ENCODE results near the gene NPAS1. TPM values are rescaled to one million over a fixed set of nuclear protein-coding genes. Genes with fewer than 3 reads are reported as not detected.
A peak's percentile ranks its signal among the peaks of the same experiment; 100 is the strongest.
"Not testable (repeated sequence)": the region's sequence is repeated elsewhere in the genome, so short reads cannot be mapped to it uniquely, and the experiment has no call there.

NPAS1 gene
- total RNA-seq, 2 donors from 2014 or later, result 0.44 to 1.2 TPM

- ATAC-seq (no peak), DNase-seq (no peak)
- intact Hi-C loops (cut with DNase I), result no loop called here
Observed at GRCh38 chr19:47067215-47067847, 47.7 kb downstream of the NPAS1 start.

GRCh38 chr19:47068246-47068645 lies 48.6 kb downstream of the NPAS1 start:
- ATAC-seq, result no peak
- DNase-seq, result no peak
- intact Hi-C loops (cut with DNase I), result no loop called here

- intact Hi-C loops (cut with DNase I), result no loop called here
- DNase-seq (no peak), ATAC-seq (no peak)
Observed at GRCh38 chr19:47068876-47069406, 49.3 kb downstream of the NPAS1 start.

GRCh38 chr19:47069795-47070194 lies 50.2 kb downstream of the NPAS1 start:
- no peak for DNase-seq
- ATAC-seq, result no peak
- intact Hi-C loops (cut with DNase I), result no loop called here

GRCh38 chr19:47070756-47071155 lies 51.1 kb downstream of the NPAS1 start:
- ATAC-seq (no peak), DNase-seq (no peak)
- intact Hi-C loops (cut with DNase I), result no loop called here

GRCh38 chr19:47071731-47072130 lies 52.1 kb downstream of the NPAS1 start:
- ATAC-seq, result no peak
- intact Hi-C loops (cut with DNase I), result no loop called here

GRCh38 chr19:47072323-47072722 lies 52.7 kb downstream of the NPAS1 start:
- DNase-seq (no peak), ATAC-seq (no peak)
- intact Hi-C loops (cut with DNase I), result no loop called here

More at GRCh38 chr19:47071731-47072130, 52.1 kb downstream of the NPAS1 start:
- DNase-seq, result no peak

DNA sequence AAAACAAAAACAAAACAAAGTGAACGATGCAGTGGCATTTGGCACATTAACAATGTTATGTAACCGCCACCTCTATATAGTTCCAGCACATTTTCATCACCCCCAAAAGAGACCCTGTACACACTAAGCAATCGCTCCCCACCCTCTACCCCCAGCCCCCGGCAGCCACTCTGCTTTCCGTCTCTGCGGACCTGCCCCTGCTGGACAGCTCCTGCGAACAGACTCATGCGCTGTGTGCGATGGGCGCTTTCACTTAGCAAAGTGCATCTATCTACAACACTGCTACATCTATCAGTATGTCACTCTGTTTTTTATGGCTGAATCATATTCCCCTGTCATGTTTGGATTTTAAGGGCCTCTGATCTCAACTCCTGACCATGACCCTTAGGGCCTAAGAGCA lies 53.9 kb downstream of the NPAS1 start:
- intact Hi-C loops (cut with DNase I), result no loop called here
- ATAC-seq (no peak), DNase-seq (no peak)

DNA sequence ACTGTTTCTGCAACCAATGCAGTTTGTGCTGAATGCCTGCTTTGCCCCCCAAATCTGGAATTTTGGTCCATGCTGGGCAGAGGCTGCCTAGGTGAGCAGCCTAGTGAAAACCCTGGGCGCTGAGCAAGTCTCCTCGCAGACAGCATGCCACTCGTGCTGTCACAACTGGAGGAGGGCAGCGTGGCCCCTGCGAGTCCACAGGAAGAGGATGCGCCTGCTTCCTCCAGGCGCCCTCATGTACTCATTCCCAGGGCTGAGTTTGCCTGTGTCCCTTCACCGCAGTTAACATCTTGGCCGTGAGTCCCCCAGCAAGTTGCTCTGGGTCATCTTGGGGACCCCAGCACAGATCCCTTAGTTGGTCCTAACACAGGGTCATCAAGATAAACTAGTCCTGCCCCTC lies 55.0 kb downstream of the NPAS1 start:
- intact Hi-C loops (cut with DNase I), result no loop called here
- DNase-seq, result no peak
- no peak for ATAC-seq

DNA sequence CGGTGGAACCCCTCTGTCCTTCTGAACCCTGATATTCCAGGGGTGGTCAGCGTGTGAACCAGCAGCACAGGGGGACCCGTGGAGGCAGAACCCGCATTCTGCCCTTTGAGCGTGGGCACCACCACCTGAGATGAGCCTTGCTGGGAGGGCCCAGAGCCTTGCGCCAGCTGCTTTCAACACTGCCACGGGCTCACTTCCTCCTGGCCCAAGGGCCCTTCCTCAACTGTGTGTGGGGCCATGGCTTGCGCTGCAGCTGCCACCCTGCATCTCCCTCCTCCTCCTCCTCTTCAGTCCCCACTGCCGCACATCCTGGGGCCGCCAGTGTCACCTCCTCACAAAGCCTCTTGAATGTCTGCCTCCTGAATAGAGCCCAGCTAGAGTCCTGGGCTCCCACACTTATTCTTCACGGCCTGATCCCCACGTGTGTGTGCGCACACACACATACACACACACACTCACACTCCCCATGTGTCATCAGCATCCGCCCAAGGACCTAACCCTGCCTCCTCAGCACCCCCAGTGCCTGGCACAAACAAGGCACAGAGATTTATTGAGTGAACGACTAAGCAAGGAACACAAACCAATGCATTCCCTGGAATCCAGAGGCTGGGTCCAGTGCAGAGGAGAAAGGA lies 55.7 kb downstream of the NPAS1 start:
- intact Hi-C loops (cut with DNase I), result no loop called here
- ATAC-seq (no peak), DNase-seq (no peak)

- intact Hi-C loops (cut with DNase I), result no loop called here
- DNase-seq, result no peak
- ATAC-seq, result peak in 1 of 2 donors; percentile 46
Observed at GRCh38 chr19:47075941-47076340, 56.3 kb downstream of the NPAS1 start.

GRCh38 chr19:47078351-47078750 lies 58.7 kb downstream of the NPAS1 start:
- ATAC-seq; intact Hi-C loops (cut with DNase I); DNase-seq: not testable (repeated sequence)

GRCh38 chr19:47081095-47081494 lies 61.5 kb downstream of the NPAS1 start:
- ATAC-seq, result no peak
- intact Hi-C loops (cut with DNase I), result loop anchor here in 1 of 2 donors (2.0 kb wide), 1 partner anchor 44 kb away; no protein-coding TSS in a partner anchor

DNA sequence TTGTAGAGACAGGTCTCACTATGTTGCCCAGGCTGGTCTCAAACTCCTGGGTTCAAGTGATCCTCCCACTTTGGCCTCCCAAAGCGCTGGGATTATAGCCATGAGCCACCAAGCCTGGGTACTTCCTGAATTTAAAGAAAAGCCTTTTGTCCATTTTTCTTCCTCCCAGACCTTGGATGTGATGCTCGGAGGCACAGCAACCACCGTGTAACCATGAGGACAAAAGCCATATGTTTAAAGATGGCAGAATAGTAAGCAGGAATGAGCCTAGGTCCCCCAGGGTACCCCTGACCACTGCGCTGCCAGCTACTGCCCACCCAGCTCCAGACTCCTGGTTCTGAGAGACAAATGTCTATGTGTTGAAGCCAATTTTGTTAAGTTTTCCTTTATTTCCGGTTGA lies 62.9 kb downstream of the NPAS1 start:
- DNase-seq, result no peak
- intact Hi-C loops (cut with DNase I), result no loop called here
- no peak for ATAC-seq

More at GRCh38 chr19:47081095-47081494, 61.5 kb downstream of the NPAS1 start:
- DNase-seq, result no peak

- intact Hi-C loops (cut with DNase I), result no loop called here
- no peak for ATAC-seq
- no peak for DNase-seq
Observed at GRCh38 chr19:47084879-47085439, 65.3 kb downstream of the NPAS1 start.

DNA sequence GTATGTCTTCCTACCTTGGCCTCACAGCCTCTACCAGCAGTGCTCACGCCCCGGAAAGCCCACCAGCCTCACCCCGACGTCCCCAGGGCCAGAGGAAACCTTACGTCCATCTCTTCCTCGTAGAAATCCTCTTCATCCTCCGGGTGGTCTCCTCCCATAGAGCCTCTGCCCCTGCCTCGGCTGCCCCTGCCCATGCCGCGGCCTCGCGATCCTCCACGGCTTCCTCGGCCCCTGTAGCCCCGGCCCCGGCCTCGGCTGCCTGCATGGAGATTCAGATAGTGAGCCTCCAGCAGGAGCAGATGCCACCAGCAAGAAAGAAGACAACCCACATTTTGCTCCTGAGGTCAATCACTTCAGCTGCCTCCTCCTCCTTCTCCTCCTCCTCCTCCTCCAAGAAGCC lies 66.6 kb downstream of the NPAS1 start:
- DNase-seq (no peak), ATAC-seq (no peak)
- intact Hi-C loops (cut with DNase I), result no loop called here

- DNase-seq, result no peak
Observed at GRCh38 chr19:47089767-47090350, 70.2 kb downstream of the NPAS1 start.

DNA sequence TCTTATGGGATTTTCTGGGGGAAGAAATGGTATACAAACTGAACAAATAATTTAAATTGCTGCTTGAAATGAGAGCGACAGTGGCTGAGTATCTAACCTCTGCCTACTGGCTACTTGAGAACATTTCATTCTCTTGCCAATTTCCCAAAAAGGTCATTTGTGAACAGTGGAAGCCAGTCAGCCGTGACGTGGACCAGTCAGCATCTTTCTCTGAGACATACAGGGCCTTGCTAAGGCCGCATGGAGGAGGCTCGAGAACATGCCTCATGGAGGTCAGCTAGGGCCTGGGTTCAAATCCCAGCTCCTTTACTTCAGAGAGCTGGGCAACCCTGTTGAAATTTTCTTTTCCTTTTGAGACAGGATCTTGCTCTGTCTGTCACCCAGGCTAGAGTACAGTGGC lies 73.6 kb downstream of the NPAS1 start:
- intact Hi-C loops (cut with DNase I), result no loop called here
- ATAC-seq (no peak), DNase-seq (no peak)

More at GRCh38 chr19:47089767-47090350, 70.2 kb downstream of the NPAS1 start:
- intact Hi-C loops (cut with DNase I), result no loop called here
- ATAC-seq, result no peak

- DNase-seq, result no peak
- no peak for ATAC-seq
- intact Hi-C loops (cut with DNase I), result no loop called here
Observed at GRCh38 chr19:47093841-47094240, 74.2 kb downstream of the NPAS1 start.
